ENCODE results near the gene HTATIP2. TPM values are rescaled to one million over a fixed set of nuclear protein-coding genes. Genes with fewer than 3 reads are reported as not detected.
A peak's percentile ranks its signal among the peaks of the same experiment; 100 is the strongest.
"Not testable (repeated sequence)": the region's sequence is repeated elsewhere in the genome, so short reads cannot be mapped to it uniquely, and the experiment has no call there.

Gene HTATIP2
- polyA plus RNA-seq, 1 donor, result 4.0 TPM

DNA sequence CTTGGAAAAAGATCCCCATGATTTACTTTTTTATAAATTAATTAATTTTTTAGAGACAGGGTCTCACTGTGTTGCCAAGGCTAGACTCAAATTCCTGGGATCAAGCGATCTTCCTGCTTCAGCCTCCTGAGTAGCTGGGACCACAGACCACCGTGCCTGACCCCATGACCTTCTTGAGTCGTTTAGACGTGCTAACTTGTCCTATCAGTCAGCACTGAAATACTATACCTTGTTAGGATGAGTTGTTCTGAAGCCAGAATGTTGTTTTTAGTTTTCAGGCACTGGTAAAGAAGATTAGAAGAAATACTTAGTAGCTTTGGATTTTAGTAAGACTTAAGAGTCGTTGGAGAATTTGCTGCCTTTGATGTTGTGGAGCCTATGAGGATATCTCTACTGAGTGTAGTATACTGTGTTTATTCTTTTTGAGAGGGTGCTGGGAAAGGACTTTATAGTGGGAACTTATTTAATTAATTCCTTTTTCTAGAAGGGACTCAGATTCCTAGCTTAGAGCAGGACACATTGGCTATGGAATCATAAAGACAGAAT, 8.6 kb downstream of the HTATIP2 start:
- no peak for DNase-seq

DNA sequence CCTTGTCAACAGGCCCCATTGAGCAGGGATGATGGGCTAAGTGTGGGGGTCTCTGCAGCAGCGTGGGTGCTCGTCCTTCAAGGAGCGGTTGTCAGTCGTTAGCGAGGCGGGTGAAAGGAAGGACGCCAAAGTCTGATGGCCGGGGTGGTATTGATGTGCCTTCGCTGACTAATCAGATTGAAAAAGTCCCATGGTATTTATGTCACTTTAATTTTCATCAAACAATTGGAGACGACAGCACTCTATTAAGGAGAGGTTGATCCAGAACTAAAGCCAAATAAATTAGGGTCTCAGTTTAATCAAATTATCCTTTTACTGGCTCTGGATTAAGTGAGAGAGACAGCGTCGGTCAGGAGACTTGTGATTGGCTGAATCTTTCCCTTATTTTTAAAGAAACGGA, 9.6 kb downstream of the HTATIP2 start:
- DNase-seq, result no peak

DNA sequence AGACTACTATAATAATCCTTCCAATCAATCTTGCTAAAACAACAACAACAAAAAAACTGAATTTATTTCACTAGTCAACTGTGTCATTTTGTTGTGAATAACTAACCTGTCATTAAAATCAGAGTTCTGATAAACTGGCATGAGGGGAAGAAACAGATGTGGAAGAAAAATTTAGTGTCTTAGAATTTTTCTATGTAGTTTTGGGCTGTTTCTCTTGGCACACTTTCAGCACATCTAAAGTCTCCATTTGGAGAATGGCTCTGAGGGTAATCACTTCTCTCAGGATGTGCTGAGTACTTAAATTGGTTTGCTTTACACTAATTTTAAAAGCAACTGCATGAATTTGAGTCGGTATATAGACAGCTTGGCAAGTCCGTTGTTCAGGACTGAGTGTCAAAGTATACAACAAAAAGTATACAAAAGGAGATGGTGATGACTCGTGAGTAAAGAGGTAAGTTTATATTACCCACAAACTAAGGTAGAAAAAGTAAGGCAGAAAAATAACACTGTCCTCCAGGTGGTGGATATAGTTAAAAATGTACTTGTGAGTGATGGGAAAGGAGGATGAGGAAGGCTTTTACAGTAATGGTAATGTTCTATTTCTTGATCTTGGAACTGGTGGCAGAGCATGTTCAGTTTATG, 10.2 kb downstream of the HTATIP2 start:
- no peak for DNase-seq

DNA sequence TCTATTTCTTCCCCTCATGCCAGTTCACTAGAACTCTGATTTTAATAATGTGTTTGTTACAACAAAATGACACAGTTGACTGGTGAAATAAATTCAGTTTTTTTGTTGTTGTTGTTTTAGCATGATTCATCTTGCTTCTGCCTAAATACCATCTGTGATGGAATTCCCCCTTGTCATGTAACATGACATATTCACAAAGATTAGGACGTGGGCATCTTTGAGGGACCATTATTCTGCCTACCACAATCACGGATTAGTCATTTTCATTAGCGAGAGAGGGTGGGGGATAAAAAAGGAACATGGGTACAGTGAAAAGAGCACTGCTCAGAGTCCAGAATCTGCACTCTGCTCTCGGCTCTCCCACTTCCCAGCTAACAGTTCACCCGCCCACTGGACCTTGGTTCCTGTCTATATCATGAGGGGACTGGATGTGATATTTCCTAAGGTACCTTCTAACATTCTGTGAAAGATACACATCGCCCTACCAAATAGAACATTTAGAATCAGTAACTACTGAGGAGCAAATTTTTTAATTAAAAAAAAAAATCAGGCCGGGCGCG, 11.3 kb downstream of the HTATIP2 start:
- no peak for DNase-seq

DNA sequence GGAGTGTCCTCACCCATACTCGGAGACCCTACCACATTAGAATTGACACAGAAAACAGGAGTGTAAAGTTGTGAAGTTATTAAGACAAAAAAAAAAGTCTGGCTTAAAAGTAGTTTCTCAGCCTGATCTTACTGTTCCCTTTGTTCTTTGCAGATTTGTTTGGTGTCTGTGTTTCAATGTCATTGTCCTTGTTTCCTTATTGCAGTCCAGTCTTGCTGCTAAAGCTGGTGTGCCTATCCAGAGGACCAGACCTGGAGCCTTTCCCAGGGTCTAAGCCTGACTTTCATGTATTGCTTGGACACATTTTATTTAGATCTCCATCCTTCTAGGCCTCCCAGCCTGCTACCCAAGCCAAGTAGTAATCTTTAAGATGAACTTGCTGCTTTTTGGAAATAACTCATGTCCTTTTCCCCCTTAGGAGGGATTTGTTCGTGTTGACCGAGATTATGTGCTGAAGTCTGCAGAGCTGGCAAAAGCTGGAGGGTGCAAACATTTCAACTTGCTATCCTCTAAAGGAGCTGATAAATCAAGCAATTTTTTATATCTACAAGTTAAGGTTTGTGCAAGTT, 12.7 kb downstream of the HTATIP2 start:
- no peak for DNase-seq

DNA sequence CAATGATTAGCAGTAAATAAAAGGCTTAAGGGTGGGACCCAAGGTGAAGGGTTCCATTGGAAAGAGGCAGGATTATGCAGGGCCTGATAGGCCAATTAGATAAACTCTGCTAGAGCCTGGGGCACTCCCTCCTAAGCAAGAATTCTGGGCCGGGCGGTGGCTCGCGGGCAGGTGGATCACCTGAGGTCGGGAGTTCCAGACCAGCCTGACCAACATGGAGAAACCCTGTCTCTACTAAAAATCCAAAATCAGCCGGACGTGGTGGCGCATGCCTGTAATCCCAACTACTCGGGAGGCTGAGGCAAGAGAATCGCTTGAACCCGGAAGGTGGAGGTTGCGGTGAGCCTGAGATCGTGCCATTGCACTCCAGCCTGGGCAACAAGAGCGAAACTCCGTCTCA, 22.5 kb downstream of the HTATIP2 start:
- DNase-seq, result not testable (repeated sequence)

DNA sequence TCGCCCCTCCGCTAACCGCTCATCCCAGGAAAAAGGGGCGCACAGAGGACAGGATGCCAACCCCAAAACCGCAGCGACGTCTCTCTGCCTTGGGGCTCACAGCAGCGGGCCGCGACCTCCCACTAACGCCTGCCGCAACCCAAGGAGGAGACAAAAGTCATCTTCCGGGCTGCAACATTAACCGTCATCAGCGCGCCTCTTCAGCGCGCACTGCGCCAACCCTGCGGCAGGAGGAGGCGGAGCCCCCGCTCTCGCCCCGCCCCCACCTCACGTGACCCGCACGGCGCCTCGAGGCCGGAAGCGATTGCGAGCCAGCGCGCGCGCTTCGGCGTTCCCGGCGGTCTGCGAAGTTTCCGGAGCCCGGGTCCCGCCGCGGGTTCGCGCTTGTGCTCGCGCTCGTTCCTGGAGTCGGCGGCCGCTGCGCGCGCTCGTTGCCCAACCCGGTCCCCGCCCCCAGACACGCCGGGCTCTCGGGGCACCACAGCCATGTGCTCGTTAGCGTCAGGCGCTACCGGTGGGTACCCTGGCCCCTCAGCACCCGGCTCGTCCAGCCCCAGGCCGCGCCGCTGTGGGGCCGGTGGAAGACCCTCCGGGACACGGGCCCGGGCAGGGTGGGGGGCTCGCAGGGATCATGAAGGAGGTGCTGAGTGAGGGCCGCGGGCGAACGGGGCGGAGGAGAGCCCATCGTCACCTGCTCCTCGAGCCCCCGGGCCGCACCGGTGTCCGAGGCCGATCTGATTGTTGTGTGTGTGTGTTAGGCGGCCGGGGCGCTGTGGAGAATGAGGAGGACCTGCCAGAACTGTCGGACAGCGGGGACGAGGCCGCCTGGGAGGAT, 24.0 kb downstream of the HTATIP2 start, which contains the start of gene PRMT3:
PRMT3 (plus strand) TSS at position 456 of the 835 bp plus-strand sequence; CDS start at position 487, 31 bp downstream.
- DNase-seq, result peak; percentile 98

DNA sequence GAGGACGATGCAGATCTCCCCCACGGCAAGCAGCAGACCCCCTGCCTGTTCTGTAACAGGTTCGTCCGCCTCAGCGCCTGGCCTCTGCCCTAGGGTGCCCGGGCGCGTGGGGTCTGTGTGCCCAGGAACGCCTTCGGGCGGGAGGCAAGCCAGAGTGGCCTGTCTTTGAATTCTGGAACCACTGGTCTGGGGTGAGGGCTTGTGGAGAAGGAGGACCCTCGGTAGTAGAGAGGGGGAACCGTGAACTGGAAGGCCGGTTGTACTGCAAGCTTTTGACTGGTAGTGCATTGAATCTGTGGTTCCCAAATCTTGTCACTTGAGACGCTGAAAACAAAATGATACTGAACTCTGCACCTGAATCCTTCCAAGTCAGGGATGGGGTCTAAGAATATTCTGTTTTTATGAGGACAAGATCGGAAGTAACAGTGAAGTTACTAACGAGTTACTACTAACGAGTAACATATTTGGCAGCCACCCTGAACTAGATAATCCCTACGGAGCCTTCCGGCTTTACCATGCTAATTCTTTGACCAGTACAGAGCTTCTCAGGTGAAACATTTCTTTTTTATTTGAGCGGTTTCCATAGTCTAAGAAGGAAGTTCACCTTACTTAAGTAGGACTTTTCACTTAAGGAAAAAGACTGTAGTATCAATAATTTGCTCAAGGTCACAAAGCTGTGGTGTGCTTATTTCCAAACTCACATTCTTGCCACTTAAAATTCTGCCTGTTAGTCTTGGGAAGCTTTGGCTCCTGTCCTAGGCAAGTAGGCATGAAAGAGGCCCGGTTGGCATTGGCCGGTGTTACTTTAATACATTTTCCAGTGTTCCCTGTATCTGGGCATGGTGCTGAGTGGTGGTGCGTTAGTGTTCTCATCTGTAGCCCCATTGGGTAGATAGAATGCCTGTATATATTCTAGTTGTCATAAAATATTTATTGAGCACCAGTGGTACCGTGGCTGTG, 24.9 kb downstream of the HTATIP2 start:
- no peak for DNase-seq

DNA sequence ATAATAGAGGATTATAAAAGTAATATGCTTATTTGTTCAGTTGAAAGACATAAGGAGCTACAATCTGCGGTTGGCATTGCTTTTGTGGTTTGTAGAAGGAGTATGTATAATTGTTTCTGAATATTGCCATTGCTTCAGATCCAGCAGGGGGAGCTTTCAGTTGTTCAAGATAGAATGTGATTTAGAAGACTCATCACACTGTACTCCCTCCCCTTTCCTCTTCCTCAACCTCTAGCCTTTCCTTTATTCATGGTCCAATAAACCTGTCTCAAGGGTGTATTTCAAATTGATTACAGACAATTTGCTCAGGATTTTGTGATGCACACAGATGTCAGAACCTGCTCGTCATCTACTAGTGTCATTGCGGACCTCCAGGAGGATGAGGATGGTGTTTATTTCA, 33.8 kb downstream of the HTATIP2 start:
- DNase-seq, result no peak

DNA sequence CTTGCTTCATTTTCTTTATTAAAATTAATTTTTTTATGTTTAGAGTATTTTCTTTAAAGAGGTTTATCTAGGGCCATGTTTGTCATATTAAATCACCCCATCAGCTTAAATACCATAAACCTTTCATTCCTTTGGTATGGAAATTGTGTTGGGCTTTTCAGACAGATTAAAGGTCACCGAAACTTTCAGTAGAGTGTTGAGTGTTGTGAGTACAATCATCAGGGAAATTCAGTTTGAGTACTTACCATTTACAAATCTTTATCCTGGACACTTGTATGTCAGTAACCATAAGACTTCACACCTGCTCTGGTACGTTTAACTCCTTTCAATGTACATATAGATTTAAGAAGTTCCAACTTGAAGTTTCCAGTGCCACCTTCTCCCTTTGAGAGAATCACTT, 36.0 kb downstream of the HTATIP2 start:
- DNase-seq, result no peak

DNA sequence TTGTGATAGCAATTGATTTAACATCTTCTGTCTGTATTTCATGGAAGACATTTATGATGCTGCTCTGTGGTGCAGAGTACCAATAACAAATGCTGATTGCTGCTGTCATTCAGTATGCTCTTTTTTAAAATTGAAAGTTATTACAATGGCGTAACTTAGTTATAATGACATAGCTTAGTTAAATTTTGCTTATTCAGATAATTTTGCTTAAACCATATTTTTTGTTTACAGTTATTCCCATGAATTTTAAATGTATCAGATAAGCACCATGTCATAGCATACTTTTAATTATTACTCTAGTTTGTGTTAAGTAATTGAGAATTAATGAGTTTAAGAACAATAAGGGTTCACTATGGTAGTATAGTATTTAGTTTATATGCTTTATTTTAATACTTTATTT, 39.5 kb downstream of the HTATIP2 start:
- no peak for DNase-seq

DNA sequence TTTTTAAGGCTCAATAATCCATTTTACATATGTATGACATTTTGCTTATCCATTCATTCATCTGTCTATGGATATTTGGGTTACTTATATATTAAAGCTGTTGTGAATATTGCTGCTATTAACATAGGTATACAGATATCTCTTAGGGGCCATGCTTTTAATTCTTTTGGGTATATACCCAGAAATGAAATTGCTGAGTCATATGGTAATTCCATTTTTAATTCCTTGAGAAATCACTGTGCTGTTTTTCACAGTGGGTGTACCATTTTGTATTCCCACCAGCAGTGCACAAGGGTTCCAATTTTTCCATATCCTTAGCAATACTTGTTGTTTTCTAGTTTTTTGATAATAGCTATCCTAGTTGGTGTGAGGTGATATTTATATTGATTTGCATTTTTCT, 43.0 kb downstream of the HTATIP2 start:
- no peak for DNase-seq

DNA sequence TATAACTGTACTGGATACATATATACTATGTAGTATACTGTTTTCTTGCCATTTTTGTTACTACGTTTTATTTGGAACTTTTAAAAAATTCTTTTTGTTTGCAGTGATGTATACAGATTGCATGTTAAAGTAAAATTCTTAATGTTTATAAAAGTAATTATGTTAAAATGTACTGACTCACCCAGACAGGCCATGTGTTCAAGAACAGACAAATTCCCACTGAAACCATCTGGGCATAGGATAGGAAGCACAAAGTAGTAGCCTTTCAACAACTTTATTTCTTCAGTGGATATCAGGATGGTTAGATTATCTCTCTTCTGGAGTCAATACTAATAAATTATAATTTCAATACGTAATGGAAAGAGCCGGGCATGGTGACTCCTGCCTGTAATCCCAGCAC, 43.8 kb downstream of the HTATIP2 start:
- DNase-seq, result no peak

DNA sequence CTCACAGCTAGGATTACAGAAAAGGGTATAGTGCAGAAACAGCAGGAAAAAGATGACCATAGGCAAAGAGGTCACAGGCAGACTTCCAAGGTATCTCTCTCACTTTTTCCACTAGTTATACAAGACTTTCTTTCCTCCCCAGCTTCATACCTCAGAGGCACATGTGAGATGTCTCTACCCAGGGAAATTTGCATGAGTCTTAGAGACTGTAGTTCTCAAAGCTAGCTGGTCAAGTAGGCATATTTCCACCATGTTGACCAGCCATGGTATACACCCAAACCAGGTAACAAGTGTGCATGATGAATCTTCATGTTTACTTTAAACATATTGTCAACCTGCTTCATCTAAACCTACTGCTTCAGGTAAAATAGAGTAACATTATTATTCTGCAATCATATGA, 51.9 kb downstream of the HTATIP2 start:
- no peak for DNase-seq

DNA sequence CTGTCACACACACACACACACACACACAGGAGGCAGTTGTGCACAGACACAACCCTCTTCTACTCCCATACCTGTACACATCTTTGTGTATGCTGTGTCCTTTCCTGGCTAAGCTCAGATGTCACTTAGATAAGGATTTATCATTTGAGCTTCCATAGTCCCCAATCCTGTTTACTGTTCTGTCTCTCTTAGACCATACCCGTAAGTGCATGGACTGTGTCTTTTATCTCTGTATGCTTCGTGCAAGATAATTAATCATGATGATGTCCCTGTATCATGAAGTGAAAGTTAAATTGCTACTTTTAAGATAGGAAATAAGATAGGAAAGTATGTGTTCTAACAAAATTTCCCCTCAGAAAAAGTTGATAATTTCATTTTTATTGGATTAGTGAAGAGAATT, 54.3 kb downstream of the HTATIP2 start:
- no peak for DNase-seq

DNA sequence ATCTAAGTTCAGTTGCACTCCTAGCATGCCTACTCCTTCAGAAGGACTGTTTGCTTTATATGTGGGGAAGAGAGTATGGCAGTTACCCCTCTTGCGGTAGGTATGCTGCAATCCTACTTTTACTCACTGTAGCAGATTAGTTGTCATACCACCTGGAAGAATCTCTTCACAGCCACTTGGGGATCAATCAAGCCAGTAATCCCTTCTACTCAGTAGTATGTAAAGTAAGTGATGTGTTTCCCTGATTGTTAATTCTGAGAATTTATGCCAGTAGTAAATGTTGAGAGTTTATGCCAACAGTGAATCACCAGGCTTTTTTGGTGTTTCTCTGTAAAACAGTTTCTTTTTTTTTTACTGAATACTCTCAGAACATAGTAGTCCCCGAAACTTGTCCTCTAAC, 58.4 kb downstream of the HTATIP2 start:
- no peak for DNase-seq

DNA sequence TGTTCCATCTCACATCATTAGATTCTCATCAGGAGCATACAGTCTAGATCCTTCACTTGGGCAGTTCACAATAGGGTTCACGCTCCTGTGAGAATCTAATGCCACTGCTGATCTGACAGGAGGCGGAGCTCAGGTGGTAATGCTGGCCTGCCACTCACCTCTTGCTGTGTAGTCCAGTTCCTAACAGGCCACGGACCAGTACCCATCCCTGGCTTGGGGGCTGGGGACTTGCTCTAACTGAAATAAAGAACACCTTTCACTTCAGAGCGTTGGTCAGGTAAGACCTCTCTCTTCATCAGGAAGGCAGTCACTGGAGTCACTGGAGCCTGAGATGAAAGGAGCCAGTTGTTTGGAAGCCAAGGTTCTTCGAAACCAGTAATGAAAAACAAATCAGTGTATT, 65.7 kb downstream of the HTATIP2 start:
- no peak for DNase-seq
